Esophagus mucosa (tissue), 1 donor: ENCODE measurements around the gene FERMT3. TPM values are rescaled to one million over a fixed set of nuclear protein-coding genes. Genes with fewer than 3 reads are reported as not detected.

Source experiments
- ATAC-seq: fragments of 200-7000 bp; cut with Tn5 transposase; one replicate; pipeline ENCODE4 v1.9.1; 2020
- total RNA-seq: library from RNA; stranded (reverse); gene quantifications from one replicate; pipeline ENCODE4 v1.2.4, GENCODE V29; 2023
- donor health status: DM: yes; HTN: yes; CAD: no.

The FERMT3 gene
- total RNA-seq, 1 donor from 2014 or later = 2.4 TPM

DNA sequence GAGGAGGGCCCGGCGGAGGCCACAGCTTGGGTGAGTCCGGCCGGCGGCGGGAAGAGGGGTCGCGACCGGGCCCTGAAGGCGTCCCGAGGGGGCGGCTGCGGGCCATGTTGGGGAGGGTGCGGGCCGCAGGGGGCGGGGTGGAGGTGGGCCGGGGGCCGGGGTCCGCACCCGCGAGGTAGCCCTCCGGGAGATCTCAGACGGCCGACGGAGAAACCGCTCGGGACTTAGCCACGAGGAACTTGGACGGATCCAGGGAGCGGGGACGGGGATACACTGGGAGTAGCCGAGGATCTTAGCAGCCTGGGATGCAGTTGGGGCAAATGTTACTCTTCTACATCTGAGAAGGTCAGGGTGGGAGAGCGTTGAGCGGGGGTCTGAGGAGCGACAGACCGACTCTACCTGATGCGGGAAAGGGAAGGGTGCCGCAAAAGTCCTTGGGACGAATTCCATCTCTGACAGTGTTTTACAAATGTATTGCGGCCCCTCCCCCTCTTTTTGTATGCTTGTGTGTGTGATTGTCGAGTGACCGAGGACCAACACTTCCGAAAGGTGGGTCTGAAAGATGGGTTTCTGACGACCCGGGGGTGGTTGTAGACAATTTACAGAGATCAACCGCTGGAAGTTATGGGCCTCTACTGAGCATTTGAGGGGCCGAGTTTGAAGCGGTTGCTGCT, 19.9 kb upstream of the FERMT3 start:
- no peak for ATAC-seq

DNA sequence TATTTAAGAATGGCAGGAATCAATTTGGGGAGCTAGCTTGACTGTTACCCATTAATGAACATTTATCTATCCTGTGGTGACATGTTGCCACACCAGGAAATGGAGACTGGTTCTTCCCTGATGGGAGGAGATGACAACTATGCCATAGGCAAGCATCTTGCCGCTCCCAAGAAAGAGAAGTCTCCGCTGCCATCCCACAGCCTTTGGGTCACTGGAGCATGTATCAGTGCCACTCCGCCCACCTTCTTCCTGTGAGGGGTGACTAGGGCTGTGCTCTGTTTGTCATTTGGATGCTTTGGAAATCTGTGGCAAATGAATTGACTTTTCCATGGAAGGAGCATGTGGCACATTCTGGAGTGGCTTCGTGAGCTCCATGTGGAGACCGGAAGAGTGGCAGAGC, 14.1 kb upstream of the FERMT3 start:
- no peak for ATAC-seq

DNA sequence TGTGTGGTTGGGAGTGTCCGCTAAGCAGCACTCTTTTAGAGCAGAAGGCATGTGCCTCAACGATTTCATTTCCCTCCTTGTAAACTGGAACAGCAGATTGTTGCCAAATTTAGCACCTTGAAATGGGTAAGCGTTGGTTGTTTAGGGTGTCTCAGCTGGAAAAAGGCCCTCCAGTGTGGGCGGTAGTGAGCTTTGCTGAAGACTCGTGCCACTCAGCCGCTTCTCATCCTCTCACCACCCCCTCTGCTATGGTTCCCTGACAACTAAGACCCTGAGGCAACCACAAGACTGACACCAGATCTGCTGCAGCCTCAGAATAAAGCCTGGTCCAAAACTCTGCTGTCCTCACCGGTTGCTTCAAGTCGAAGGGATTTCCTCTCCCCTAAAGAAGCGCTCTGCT, 9.9 kb upstream of the FERMT3 start:
- ATAC-seq = no peak

DNA sequence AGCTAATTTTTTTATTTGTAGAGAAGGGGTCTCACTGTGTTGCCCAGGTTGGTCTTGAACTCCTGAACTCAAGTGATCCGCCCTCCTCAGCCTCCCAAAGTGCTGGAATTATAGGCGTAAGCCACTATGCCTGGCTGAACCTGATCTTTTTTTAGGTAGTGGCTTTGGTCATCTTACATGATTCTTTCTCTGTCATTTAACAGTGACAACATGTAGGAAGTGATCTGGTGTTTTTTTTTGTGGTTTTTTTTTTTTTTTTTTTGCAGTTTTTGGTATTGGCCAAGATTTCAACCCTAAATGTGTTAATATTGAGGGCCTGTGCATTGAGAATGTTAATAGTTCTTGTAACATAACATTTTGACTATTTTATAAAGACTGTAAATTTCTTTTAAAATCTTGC, 8.0 kb upstream of the FERMT3 start:
- no peak for ATAC-seq

DNA sequence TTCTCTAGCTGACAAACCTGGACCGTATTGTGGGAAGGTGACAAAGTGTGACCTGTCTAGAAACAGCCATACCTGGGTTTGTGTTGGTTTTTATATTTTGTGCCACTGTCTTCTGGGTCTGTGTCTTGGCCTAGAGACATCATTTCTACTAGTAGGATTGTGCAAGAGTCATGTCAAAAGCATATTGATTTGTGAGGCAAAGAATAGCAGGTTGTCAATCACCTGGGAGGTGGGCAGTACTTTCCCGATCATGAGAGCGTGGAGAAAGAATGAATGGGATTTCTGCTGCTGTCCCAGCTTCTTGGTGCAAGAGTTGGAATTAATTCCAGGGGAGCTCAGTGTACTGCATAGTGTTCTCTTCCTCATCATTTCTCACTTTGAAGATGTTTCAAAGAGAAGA, 5.0 kb upstream of the FERMT3 start:
- no peak for ATAC-seq

DNA sequence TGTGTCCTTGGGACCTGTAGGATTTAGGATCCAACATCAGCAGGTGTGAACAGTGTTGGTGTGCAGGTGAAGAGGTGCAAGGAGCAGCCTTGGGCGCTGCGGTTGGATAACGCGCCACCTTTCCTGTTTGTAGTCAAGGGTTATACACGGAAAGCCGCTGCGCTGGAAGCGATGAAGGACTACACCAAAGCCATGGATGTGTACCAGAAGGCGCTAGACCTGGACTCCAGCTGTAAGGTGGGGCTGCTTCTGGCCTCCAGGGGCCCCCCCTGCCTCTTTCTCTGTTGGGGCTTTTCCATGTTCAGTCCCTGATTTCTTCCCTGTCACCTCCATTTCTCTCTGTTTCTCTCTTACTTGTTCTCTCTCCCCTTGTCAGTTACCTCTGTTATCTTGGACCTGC, 3.5 kb upstream of the FERMT3 start:
- ATAC-seq = no peak

DNA sequence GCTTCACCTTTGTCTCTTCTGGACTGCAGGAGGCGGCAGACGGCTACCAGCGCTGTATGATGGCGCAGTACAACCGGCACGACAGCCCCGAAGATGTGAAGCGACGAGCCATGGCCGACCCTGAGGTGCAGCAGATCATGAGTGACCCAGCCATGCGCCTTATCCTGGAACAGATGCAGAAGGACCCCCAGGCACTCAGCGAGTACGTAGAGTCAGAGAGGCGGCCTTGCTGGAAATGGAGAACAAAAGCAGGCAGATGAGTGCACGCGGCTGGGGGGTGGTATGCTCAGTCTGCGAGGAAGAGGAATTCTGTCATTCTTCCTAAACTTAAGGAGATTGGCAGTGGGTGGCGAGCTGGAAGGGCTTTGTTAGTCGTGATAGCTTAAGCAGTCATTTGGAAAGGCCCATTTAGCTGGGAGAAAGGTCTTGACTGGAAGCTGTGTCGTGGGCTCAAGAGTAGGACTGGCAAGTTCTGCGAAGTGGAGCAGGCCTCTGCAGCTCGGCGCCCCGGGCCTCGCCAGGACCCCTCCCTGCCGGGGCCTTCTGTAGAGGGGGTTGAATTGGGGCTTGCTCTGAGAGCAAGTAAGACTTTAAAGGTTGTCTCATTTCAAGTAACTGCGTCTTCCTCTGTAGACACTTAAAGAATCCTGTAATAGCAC, 3.0 kb upstream of the FERMT3 start:
- ATAC-seq = no peak

DNA sequence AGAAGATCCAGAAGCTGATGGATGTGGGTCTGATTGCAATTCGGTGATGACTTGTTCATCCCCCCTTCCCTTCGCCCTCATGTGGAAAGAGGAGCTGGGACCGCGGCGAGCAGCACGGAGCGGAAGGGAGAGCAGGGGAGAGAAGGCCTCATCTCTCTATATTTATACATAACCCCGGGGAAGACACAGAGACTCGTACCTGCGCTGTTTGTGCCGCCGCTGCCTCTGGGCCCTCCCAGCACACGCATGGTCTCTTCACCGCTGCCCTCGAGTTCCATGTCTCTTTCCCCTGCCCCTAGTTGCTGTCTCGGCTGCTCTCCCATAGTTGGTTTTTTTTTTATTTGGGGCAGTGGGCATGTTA, 2.5 kb upstream of the FERMT3 start:
- ATAC-seq = no peak

DNA sequence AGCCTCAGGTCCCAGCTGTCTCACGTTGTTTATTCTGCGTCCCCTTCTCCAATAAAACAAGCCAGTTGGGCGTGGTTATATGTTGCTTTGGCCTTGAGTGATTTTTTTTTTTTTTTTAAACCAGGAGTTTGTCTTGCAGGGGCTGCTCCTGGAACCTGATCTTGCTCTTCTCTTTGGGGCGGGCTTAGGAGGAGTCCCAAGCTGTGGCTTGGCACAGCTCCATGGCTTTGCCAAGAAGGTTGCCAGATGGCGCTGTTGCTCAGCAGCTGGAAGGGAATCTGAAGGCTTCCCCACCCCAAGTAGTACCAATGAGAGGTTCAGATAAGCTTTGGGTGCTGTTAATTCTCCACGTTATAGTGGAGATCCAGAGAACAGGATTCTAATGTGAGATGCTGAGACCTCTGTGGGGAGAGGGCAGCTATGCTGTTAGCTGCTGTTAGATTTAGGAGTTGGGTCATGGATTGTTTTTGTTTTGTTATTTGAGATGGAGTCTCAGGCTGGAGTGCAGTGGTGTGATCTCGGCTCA, 2.0 kb upstream of the FERMT3 start:
- peak; percentile 69 for ATAC-seq

DNA sequence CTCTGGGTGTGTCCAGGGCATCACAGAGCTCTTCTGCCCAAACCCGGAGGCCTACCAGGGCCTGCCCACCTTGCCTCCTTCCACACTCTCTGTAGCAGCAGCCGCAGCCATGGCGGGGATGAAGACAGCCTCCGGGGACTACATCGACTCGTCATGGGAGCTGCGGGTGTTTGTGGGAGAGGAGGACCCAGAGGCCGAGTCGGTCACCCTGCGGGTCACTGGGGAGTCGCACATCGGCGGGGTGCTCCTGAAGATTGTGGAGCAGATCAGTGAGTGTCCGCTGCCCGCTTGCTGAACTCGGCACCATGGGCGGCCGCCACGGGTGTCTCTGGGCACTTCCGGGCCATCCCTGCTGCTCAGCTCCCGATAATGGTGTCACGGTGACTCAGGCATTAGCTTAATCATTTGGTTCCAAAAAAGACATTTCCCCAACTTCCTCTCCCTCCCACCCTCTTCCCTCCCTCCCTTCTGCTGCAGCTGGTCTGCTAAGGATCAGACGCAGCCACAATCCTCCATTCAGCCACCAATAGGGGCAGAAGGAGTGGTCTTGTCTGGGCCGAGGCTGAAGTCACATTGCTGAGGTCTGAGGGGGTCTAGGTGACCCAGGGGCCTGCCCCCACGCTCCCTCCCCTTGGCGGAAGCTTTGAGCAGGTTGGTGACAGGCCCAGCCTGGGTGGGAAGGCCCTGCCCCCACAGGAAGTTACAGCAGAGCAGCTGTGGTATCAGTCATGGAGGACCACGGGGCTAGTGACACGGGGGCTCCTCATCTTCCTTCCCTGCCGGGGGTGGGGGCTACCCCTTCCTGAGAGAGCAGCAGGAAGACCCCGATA, 950 bp downstream of the FERMT3 start:
- ATAC-seq = peak; percentile 32

DNA sequence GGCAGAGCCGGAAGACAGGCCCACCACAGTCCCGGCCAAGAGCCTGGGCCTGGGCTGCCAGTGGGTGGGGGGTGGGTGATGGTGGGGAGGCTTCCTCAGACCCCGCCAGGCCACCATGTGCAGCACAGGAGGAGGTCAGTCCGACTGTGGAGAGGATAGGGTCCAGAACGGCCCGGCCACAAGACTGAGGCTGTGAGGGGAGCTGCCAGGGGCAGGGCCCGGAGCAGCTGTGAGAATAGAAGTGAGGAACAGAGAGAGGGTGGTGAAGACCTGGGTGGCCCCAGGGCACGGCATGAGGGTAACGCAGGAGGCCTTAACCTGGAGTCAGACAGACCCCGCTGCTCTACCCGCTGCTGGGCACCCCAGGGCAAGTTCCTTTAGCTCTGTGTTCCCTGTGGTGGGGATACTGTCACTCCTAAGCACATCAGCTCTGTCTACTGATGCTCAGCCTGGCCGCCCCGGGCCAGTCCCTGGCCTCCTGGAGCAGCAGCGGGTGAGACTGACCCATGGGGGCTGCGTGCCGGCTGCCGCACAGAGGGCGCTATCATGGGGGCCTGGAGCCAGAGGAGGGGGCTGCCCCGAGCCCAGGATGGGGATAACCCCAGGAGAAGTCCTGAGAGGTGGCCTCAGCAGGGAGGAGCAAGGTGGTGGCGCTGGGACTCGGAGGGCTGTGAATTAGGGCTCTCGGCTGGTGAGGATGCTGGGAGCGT, 1.7 kb downstream of the FERMT3 start:
- no peak for ATAC-seq

DNA sequence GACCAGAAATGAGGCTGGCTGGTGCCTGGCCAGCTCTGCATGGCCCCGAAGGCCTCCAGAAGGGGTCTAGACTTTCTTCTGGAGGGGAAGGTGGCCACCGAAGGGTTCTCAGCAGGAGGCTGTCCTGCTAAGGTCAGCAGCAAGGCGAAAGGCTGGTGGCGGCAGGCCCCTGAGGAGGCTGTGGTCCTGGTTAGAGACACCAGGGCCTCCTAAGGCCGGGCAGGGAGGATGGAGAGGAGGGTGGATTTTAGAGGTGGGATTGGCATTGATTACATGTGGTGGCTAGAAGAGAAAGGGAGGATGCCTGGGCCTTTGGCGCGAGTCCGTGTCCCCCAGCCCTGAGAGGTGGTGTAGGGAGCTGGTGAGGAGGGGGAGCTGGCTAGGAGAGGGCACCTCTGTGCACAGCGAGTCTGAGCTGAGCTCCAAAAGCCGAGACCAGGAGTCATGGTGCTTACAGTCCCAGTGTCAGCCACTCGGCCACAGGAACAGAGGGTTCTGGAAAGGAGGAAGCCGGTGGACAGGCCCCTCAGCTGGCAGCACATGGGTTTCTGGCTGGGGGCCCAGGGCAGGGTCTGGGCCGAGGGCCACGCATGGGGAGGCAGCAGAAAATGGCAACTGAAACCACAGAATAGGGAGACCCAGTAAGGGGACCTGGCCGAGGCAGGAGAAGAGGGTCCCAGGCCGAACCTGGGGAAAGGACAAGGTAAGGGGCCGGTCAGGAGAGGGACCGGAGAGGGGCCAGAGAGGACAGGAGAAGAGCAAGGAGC, 2.5 kb downstream of the FERMT3 start:
- no peak for ATAC-seq

DNA sequence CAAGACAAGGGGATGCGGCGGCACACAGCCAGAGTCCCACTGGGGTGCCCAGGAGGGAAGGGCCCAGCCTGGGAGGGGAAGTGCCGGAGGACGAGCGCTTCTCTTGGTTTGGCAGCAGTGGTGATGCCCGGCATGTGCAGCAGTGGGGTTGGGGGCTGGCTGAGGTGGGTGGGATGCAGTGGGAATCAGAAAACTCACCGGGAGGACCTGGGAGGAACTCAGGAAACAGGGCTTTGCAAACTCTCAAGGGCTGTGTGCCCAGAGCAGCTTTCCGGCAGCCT, 3.0 kb downstream of the FERMT3 start:
- ATAC-seq = no peak

DNA sequence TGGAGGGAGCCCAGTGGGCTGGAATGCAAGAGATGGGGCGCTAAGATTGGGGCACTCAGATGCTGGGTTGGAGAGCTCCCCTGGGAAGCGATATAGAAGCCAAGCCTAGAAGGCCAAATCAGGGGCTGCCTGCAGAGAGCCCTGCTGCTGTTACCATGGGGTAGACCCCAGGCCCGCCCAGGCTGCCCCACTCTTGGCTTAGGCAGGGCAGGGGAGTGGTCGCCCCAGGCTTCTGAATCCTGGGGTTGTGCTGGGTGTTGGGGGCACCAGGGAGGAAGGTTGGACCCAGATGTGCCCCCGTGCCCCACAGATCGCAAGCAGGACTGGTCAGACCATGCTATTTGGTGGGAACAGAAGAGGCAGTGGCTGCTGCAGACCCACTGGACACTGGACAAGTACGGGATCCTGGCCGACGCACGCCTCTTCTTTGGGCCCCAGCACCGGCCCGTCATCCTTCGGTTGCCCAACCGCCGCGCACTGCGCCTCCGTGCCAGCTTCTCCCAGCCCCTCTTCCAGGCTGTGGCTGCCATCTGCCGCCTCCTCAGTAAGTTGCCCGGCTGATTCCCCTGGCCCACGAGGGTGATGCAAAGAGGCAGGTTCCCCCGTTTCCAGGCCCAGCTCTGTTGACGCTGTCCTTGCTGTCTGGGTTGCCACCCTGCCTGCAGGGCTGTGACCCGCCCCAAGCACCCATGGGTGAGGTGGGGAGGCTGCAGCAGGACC, 3.9 kb downstream of the FERMT3 start:
- no peak for ATAC-seq

DNA sequence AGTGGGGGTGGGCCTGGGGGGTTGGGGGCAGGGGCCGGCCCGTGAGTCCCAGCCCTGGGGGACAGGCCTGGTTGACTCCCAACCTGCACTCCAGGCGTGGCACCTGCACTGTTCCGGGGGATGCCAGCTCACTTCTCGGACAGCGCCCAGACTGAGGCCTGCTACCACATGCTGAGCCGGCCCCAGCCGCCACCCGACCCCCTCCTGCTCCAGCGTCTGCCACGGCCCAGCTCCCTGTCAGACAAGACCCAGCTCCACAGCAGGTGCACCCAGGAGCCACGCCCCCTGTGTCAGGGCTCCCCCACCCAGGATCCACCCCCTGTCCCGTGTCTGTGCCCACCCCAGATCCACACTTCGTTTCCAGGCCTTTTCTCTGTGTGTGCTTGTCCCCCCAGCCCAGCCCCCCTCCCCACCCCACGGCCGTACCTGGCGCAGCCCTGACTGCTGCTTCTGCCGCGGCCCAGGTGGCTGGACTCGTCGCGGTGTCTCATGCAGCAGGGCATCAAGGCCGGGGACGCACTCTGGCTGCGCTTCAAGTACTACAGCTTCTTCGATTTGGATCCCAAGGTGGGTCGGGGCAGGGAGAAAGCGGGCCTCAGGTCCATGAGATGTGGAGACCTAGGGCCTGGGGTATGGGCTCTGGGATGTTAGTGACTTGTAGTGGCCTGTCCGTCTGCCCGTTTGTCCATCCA, 4.8 kb downstream of the FERMT3 start:
- ATAC-seq = no peak

DNA sequence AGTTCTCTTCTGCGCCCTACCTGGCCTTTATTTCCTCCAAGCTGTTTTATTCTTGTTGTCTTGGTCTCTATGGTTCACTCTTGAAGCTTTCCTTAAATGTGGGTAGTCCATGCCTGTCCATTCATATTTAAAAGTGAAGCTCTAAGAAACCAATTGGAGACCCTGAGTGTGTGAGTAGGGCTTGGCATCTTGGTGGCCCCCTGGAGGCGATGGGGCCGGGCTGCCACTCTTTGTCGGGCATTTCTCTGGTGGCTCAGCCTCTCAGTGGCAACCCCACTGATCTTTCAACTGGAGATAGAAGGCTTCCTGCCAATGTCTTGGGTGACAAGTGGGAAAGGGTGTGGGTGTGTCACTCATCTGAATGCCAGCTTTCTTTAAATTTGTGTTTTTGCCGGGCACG, 10.4 kb downstream of the FERMT3 start:
- no peak for ATAC-seq

DNA sequence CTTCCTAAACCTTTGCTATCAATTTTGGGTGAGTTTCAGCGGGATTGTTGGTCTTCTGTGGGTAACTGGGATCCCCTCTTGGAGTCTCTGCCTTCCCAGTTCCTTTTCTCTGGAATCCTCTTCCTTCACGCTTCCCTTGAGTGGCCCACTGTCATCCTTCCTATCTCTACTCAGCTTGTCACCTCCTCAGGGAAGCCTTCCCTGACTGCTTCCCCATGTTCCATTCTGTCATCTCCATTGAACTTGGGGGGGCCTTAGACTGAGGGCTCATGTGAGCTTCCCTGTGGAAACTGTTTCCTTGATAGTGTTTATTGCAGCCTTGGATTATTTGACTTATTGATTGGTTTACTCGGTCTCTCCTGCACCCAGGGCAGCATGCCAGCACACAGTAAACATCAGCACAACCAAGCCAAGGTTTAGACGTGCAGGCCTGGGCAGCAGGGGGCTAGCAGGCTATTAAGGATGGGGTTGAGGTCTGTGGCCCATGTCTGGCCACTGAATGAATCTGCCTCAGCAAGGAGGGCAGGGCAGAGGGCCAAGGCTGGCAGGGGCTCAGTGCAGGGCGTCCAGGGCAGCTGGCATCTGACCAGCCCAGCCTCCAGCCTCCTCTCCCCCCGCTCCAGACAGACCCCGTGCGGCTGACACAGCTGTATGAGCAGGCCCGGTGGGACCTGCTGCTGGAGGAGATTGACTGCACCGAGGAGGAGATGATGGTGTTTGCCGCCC, 12.3 kb downstream of the FERMT3 start:
- ATAC-seq = no peak

DNA sequence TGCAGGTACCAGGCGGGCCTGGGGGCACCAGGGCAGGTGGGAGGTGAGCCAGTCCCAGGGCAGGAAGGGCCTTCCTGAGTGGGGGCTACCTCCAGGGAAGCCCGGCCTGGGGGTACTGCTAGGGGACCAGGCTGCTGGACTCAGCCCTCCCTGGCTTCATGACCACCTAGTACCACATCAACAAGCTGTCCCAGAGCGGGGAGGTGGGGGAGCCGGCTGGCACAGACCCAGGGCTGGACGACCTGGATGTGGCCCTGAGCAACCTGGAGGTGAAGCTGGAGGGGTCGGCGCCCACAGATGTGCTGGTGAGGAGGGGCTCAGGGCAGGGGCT, 12.8 kb downstream of the FERMT3 start:
- no peak for ATAC-seq

DNA sequence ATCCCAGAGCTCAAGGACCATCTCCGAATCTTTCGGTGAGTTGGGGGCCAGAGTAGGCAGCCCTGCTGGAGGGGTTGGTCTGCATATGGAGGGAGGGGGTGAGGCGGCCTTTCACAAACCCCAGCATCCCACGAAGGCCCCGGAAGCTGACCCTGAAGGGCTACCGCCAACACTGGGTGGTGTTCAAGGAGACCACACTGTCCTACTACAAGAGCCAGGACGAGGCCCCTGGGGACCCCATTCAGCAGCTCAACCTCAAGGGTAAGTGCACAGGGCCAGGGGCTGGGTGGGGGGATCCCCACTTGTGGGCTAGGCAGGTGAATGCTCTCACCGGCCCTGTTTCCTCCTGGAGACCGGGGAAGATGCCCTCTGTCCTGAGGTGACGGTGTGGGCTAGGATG, 13.2 kb downstream of the FERMT3 start:
- ATAC-seq = no peak

DNA sequence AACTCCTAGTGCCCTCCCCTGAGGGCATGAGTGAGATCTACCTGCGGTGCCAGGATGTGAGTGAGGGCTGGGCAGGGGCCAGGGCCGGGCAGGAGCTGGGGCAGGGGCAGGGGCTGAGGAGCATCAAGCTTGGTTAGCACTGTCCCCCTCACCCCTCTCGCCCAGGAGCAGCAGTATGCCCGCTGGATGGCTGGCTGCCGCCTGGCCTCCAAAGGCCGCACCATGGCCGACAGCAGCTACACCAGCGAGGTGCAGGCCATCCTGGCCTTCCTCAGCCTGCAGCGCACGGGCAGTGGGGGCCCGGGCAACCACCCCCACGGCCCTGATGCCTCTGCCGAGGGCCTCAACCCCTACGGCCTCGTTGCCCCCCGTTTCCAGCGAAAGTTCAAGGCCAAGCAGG, 13.8 kb downstream of the FERMT3 start:
- ATAC-seq = no peak

DNA sequence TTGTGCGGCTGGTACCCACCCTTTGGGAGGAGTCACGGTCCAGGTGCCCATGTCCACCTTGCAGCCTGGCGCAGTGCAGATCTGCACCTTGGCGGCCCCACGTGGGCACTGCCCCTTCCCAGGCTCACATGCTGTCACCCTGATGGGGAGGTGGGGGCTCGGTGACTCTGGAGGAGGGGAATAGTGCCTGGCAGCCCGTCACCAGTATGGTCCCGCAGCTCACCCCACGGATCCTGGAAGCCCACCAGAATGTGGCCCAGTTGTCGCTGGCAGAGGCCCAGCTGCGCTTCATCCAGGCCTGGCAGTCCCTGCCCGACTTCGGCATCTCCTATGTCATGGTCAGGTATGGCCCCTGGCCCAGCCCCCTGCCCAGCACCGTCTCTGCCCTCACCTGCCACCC, 14.3 kb downstream of the FERMT3 start:
- no peak for ATAC-seq
